Hepatocyte (in vitro differentiated cells): ENCODE results near the gene ATP13A3. TPM values are rescaled to one million over a fixed set of nuclear protein-coding genes. Genes with fewer than 3 reads are reported as not detected.

Experiments used
- DNase-seq: peaks from one replicate; pipeline ENCODE4 v3.0.0-alpha.2; 2016; ENCODE audit warnings: low spot score
- H2AFZ ChIP-seq: fragments of 200-600 bp; sonication (generic); 2 replicates; pipeline ENCODE4 v1.6.0; 2016; ENCODE audit warnings: antibody characterized with exemption, mild to moderate bottlenecking
- H3K27ac ChIP-seq: fragments of 200-600 bp; sonication (generic); 2 replicates; pipeline ENCODE4 v1.5.1; 2016; ENCODE audit warnings: mild to moderate bottlenecking
- H3K27me3 ChIP-seq: fragments of 200-600 bp; sonication (generic); 2 replicates; pipeline ENCODE4 v1.6.1; 2016
- H3K36me3 ChIP-seq: fragments of 200-600 bp; sonication (generic); replicated peaks from 2 replicates; pipeline ENCODE4 v1.5.1; 2016; ENCODE audit warnings: low read depth; ENCODE audit not compliant: insufficient read depth
- H3K4me1 ChIP-seq: fragments of 200-600 bp; sonication (generic); 2 replicates; pipeline ENCODE4 v1.5.1; 2016; ENCODE audit warnings: mild to moderate bottlenecking, moderate library complexity; ENCODE audit not compliant: insufficient read depth
- H3K4me2 ChIP-seq: fragments of 200-600 bp; sonication (generic); 2 replicates; pipeline ENCODE4 v1.6.0; 2016
- H3K4me3 ChIP-seq: fragments of 200-600 bp; sonication (generic); 2 replicates; pipeline ENCODE4 v1.5.1; 2016; ENCODE audit warnings: mild to moderate bottlenecking
- H3K79me2 ChIP-seq: fragments of 200-600 bp; sonication (generic); 2 replicates; pipeline ENCODE4 v1.6.0; 2017; ENCODE audit warnings: mild to moderate bottlenecking
- H3K9me2 ChIP-seq: fragments of 200-600 bp; sonication (generic); replicated peaks from 2 replicates; pipeline ENCODE4 v1.6.0; 2017; ENCODE audit warnings: mild to moderate bottlenecking; ENCODE audit not compliant: insufficient read depth
- H3K9me3 ChIP-seq: fragments of 200-600 bp; sonication (generic); 2 replicates; pipeline ENCODE4 v1.5.1; 2016; ENCODE audit warnings: low read depth, mild to moderate bottlenecking
- H4K20me1 ChIP-seq: fragments of 200-600 bp; sonication (generic); 2 replicates; pipeline ENCODE4 v1.6.0; 2016; ENCODE audit warnings: mild to moderate bottlenecking; ENCODE audit not compliant: insufficient read depth, poor library complexity, severe bottlenecking
- CTCF ChIP-seq: fragments of 200-600 bp; sonication (generic); IDR thresholded peaks from 2 replicates; pipeline ENCODE4 v1.5.1; 2016; ENCODE audit warnings: antibody characterized with exemption, mild to moderate bottlenecking; ENCODE audit not compliant: poor library complexity
- EZH2 ChIP-seq: fragments of 200-600 bp; sonication (generic); IDR thresholded peaks from 2 replicates; pipeline ENCODE4 v1.6.1; 2016; ENCODE audit warnings: antibody characterized with exemption, mild to moderate bottlenecking, borderline replicate concordance
- EZH2phosphoT487 ChIP-seq: fragments of 200-600 bp; sonication (generic); IDR thresholded peaks from one replicate; pipeline ENCODE4 v1.6.1; 2018; ENCODE audit warnings: antibody characterized with exemption, mild to moderate bottlenecking, low read depth, moderate library complexity; ENCODE audit not compliant: unreplicated experiment, severe bottlenecking
- WGBS: methylation state at CpG from one replicate; pipeline ENCODE4 v1.1.6; 2016; ENCODE audit warnings: low lambda C conversion rate; ENCODE audit errors: missing lambda C conversion rate; 5-methylcytosine and 5-hydroxymethylcytosine counted together
- polyA plus RNA-seq: library from polyadenylated mRNA; unstranded; fragments of >200 nt; fragmentation: Nextera tagmentation; extraction: Ambion mirVana; gene quantifications from 2 replicates; pipeline ENCODE4 v1.2.1, GENCODE V29; 2016
- total RNA-seq: library from RNA; depleted of rRNA; stranded (reverse); fragments of >200 nt; gene quantifications from 2 replicates; pipeline ENCODE4 v1.2.3, GENCODE V29; 2014

ATP13A3 gene
- total and polyA plus RNA-seq, 2 experiments from 2014 or later, result 18.3 to 131 TPM

DNA sequence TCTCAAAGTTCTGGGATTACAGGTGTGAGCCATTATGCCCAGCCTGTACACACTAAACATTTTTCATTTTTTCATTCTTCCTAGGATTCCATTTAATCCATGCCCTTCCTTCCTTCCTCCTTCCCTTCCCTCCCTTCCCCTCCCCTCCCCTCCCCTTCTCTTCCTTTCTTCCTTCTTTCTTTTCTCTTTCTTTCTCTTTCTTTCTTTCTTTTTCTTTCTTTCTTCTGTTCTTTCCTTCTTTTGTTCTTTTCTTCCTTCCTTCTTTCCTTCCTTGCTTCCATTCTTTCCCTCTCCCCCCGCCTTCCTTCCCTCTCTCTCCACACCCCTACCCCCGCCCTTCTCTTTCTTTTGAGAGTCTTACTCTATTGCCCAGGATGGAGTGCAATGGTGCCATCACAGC lies 40.9 kb upstream of the ATP13A3 start:
- H3K36me3 ChIP-seq, result no peaks in the 10 kb centered on the region
- H3K4me3 ChIP-seq, result no peak overlapping the region
- H4K20me1 ChIP-seq, result no peaks in the 10 kb centered on the region
- no peaks in the 10 kb centered on the region for H3K9me3 ChIP-seq
- DNase-seq, result no peak
- TF ChIP-seq EZH2 (no peak), CTCF (no peak), EZH2phosphoT487 (no peak)
- WGBS, result no CpG with 5 or more reads among the region's 2 CpGs
- H3K4me2 ChIP-seq, result no peak overlapping the region
- H3K79me2 ChIP-seq, result no peaks in the 10 kb centered on the region
- H3K4me1 ChIP-seq, result no peaks in the 10 kb centered on the region
- H3K27ac ChIP-seq, result no peak overlapping the region
- no peaks in the 10 kb centered on the region for H3K27me3 ChIP-seq
- H3K9me2 ChIP-seq, result no peaks in the 10 kb centered on the region
- no peak overlapping the region for H2AFZ ChIP-seq

- Histone ChIP-seq H3K4me3 (no peak overlapping the region), H3K36me3 (no peaks in the 10 kb centered on the region), H3K9me3 (no peaks in the 10 kb centered on the region), H3K79me2 (no peaks in the 10 kb centered on the region), H2AFZ (no peak overlapping the region), H4K20me1 (no peaks in the 10 kb centered on the region), H3K4me2 (no peak overlapping the region), H3K27ac (no peak overlapping the region), H3K27me3 (no peaks in the 10 kb centered on the region), H3K9me2 (no peaks in the 10 kb centered on the region), H3K4me1 (peaks cover 5% of the 10 kb centered on the region)
- DNase-seq, result no peak
- 84% methylated on average over 4 of the region's 4 CpGs for WGBS
- TF ChIP-seq EZH2 (no peak), CTCF (no peak), EZH2phosphoT487 (no peak)
These were observed 39.4 kb upstream of the ATP13A3 start for GRCh38 chr3:194526164-194526563.

DNA sequence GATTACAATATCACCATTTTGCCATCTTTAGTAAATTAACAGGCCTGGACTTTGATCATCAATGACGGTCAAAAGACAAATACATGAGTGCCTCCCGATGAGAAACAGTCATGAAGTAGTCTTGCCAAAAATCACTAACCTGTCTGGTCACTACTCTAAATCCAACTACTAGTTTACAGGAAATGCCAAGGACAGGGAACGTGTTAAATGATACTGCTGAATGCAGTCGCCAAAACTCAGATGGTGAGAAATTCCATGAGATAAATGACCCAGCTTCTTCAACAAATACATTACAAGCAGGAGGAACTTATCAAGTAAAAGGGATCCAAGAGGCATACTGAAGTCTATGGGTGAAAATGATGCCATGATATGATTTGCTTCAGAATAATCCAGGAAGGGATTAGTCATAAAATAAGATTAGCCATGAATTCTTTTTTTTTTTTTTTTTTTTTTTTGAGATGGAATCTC lies 35.8 kb upstream of the ATP13A3 start:
- no peak overlapping the region for H3K4me2 ChIP-seq
- no peaks in the 10 kb centered on the region for H3K36me3 ChIP-seq
- peak overlapping the region; percentile 16 for H2AFZ ChIP-seq
- no peak for DNase-seq
- H4K20me1 ChIP-seq, result no peaks in the 10 kb centered on the region
- peaks cover 9% of the 10 kb centered on the region for H3K4me1 ChIP-seq
- no peak overlapping the region for H3K27ac ChIP-seq
- no peaks in the 10 kb centered on the region for H3K9me2 ChIP-seq
- H3K79me2 ChIP-seq, result no peaks in the 10 kb centered on the region
- TF ChIP-seq EZH2phosphoT487, result no peak
- no peak for TF ChIP-seq EZH2
- no peak for TF ChIP-seq CTCF
- H3K4me3 ChIP-seq, result no peak overlapping the region
- 34% methylated on average over 4 of the region's 4 CpGs for WGBS
- no peaks in the 10 kb centered on the region for H3K27me3 ChIP-seq
- H3K9me3 ChIP-seq, result no peaks in the 10 kb centered on the region
